T-cell (primary cell): ENCODE data around the gene CRYBB3. TPM values are rescaled to one million over a fixed set of nuclear protein-coding genes. Genes with fewer than 3 reads are reported as not detected.

Experiments
- ATAC-seq, 4 experiments: fragments of 200-7000 bp in 3 of 4; fragments of 150-1000 bp in 1 of 4; cut with Tn5 transposase; replicated peaks in 1 of 4; 1 replicate in 3 of 4; 2 replicates in 1 of 4; pipeline ENCODE4 v1.10.0; 2021; ENCODE audit warnings: moderate library complexity in 3 of 4, mild to moderate bottlenecking in 2 of 4, moderate number of reproducible peaks in 1 of 4
- CTCF ChIA-PET, 2 donors: fragments of 300-600 bp; sonication (Branson Sonifier 250); formaldehyde crosslinking; loops; one replicate each; lab custom pipeline; 2022; ENCODE audit warnings: antibody characterized with exemption in 2 of 2; lab: Charles Lee
- POLR2A ChIA-PET, 2 donors: fragments of 300-600 bp; sonication (Branson Sonifier 250); formaldehyde crosslinking; loops; one replicate each; lab custom pipeline; 2022; ENCODE audit warnings: antibody characterized with exemption in 2 of 2; lab: Charles Lee
- DNase-seq, 35 experiments: peaks; one replicate each; pipeline versions ENCODE4 v3.0.0 to v3.0.0-alpha.2; 2013 to 2023
- H3K27ac ChIP-seq: one replicate; pipeline ENCODE4 v1.5.1; 2013; ENCODE audit warnings: low read length
- H3K27me3 ChIP-seq, 2 experiments: replicated peaks in 1 of 2; 1 replicate in 1 of 2; 2 replicates in 1 of 2; pipeline versions ENCODE4 v1.6.1 to v1.7.0; 2013; ENCODE audit warnings: low read length in 1 of 2, mixed read lengths in 1 of 2; ENCODE audit not compliant: control insufficient read depth in 2 of 2, insufficient read depth in 2 of 2; ENCODE audit errors: extremely low read depth in 1 of 2
- H3K36me3 ChIP-seq, 2 donors: 1 replicate in 1 of 2; 2 replicates in 1 of 2; pipeline versions ENCODE4 v1.6.1 to v1.7.0; 2013; ENCODE audit warnings: low read length in 1 of 2; ENCODE audit not compliant: control insufficient read depth in 2 of 2, insufficient read depth in 1 of 2; ENCODE audit errors: extremely low read depth in 1 of 2
- H3K4me1 ChIP-seq, 2 experiments: 1 replicate in 1 of 2; 2 replicates in 1 of 2; pipeline versions ENCODE4 v1.6.1 to v1.7.0; 2013; ENCODE audit warnings: low read length in 2 of 2, mixed read lengths in 1 of 2; ENCODE audit not compliant: insufficient read depth in 2 of 2, control insufficient read depth in 1 of 2; ENCODE audit errors: extremely low read depth in 1 of 2
- H3K4me3 ChIP-seq, 2 donors: 1 replicate in 1 of 2; 2 replicates in 1 of 2; pipeline versions ENCODE4 v1.5.1 to v1.7.0; 2013; ENCODE audit warnings: mild to moderate bottlenecking in 2 of 2, low read length in 1 of 2, moderate library complexity in 1 of 2; ENCODE audit not compliant: control insufficient read depth in 1 of 2; ENCODE audit errors: extremely low read depth in 1 of 2
- H3K9me3 ChIP-seq: 2 replicates; pipeline ENCODE4 v1.7.0; 2013
- H3K27ac Mint-ChIP-seq, 2 donors: one replicate each; pipeline ENCODE4 v1.8.0; 2020 to 2021; ENCODE audit warnings: mild to moderate bottlenecking in 2 of 2, mixed read lengths in 2 of 2
- H3K27me3 Mint-ChIP-seq, 2 donors: one replicate each; pipeline ENCODE4 v1.8.0; 2021 to 2022; ENCODE audit warnings: mixed read lengths in 2 of 2
- H3K36me3 Mint-ChIP-seq: one replicate; pipeline ENCODE4 v1.8.0; 2021; ENCODE audit warnings: mixed read lengths
- H3K4me1 Mint-ChIP-seq, 3 donors: one replicate each; pipeline ENCODE4 v1.8.0; 2020 to 2022; ENCODE audit warnings: mixed read lengths in 3 of 3, mild to moderate bottlenecking in 1 of 3
- H3K4me3 Mint-ChIP-seq, 3 donors: one replicate each; pipeline ENCODE4 v1.8.0; 2020 to 2022; ENCODE audit warnings: mild to moderate bottlenecking in 3 of 3, mixed read lengths in 3 of 3, moderate library complexity in 3 of 3
- H3K9me3 Mint-ChIP-seq, 3 donors: one replicate each; pipeline ENCODE4 v1.8.0; 2020 to 2022; ENCODE audit warnings: mixed read lengths in 3 of 3
- WGBS: methylation state at CpG from one replicate; pipeline ENCODE4 v1.1.5; 2013; ENCODE audit warnings: missing lambda C conversion rate; ENCODE audit not compliant: insufficient coverage; 5-methylcytosine and 5-hydroxymethylcytosine counted together
- total RNA-seq, 35 experiments: library from RNA in 6 of 35; stranded (reverse) in 6 of 35; fragments of 120-200 nt in 1 of 35; gene quantifications; one replicate each; pipeline versions ENCODE4 v1.2.1 to v1.2.4 and lab custom pipeline; 2013 to 2026

CRYBB3 gene
- total RNA-seq (under 1 TPM in 1 of 5 donors, not detected in 4; 0.89 TPM), total RNA-seq (lab: John Stamatoyannopoulos, UW) (0 to 0.95 (median 0.07) reads per million in 29 experiments)
- not detected for total RNA-seq (2013)

DNA sequence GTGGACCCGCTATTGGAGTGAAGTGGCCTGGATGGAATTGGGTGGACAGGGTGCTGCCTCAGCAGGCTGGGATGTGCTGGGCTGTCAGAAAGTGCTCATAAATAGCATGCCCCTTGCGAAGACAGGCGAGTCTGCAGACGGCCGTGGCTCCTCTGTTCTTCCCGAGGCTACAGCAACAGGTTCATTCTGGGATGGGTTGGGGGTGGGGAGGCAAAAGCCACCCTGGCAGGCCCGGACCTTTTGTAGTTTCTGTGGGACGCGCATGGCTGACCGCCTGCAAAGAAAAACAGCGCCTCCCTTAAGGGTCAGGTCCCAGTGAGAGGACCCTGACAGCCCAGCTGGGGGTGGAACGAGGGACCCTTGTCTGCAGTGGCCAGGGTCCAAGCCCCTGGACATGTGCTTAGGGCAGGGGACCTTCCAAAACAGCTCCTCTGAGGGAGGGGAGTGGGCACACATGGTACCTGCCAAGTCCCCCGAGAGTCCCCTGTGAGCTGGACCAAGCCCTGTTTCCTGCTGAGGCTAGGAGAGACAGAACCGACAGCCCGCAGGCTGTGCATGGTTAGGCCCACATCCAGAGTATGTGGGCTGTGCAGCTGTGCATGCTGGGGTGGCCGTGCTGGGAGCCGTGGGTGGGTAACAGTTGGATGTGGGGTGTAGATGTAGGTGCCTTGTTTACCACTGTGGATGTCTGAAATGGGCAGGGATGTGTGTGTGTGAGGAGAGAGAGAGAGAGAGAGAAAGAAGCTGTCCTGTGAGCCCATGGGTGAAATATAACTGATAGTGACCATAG, at the start of gene CRYBB3:
Gene CRYBB3 (plus strand): TSS at position 128 of the 790 bp plus-strand sequence. CDS start 1,539 bp downstream, outside the sequence.
- Histone ChIP-seq H3K9me3 (no peaks in the 10 kb centered on the region), H3K4me3 (no peak within 1 kb of the TSS), H3K4me1 (no peaks in the 10 kb centered on the region), H3K36me3 (peaks cover 0 to 5% of the 10 kb centered on the region in 2 donors), H3K27ac (no peak within 1 kb of the TSS), H3K27me3 (no peaks in the 10 kb centered on the region)
- POLR2A ChIA-PET = no interaction called here
- CTCF ChIA-PET = no interaction called here
- H3K9me3 Mint-ChIP-seq = no peaks in the 10 kb centered on the region
- no peaks in the 10 kb centered on the region for H3K4me1 Mint-ChIP-seq
- H3K27me3 Mint-ChIP-seq = no peaks in the 10 kb centered on the region
- H3K27ac Mint-ChIP-seq = no peak within 1 kb of the TSS
- ATAC-seq (no peak), DNase-seq (no peak)
- H3K36me3 Mint-ChIP-seq = peaks cover 15% of the 10 kb centered on the region
- 81% methylated on average over 17 of the region's 17 CpGs for WGBS
- no peak within 1 kb of the TSS for H3K4me3 Mint-ChIP-seq

DNA sequence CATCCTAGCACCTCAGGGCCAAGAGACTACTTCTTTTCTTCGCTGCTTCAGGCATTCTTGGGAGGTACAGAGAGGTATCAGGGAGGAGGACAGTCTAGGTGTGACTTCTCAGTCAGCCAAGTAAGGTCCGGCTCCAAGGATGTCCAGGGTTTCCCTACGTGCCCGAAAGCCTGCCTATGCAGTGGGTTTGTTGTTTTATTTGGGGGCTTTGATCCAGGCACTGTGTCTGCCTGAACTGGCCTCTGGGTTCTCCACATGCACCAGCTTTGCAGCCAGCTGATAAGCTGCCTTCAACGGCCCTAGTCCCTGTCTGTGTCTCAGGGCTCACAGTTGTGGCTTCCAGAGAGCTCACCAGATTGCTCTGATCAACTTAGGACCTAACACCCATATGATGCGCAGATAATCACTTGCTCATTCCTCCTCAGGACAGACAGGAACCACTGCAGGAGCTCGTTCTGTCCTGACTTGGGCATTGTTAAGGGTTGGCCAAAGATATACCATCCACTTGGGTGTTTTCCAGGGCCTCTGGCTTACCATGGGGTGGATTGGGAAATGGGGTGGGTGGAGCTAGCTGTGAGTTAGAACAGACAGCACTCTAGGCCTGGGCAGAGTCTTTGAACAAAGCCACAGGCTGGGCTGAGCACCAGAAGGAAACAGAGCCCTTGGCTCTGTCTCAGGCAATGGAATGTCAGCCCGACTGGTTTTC, 45.5 kb upstream of the CRYBB3 start:
- no peak for ATAC-seq
- Mint-ChIP-seq H3K36me3 (no peaks in the 10 kb centered on the region), H3K27me3 (no peaks in the 10 kb centered on the region), H3K9me3 (no peaks in the 10 kb centered on the region), H3K4me3 (no peak overlapping the region), H3K4me1 (no peaks in the 10 kb centered on the region), H3K27ac (no peak overlapping the region)
- Histone ChIP-seq H3K4me3 (no peak overlapping the region), H3K27me3 (no peaks in the 10 kb centered on the region), H3K27ac (no peak overlapping the region), H3K9me3 (no peaks in the 10 kb centered on the region), H3K4me1 (no peaks in the 10 kb centered on the region), H3K36me3 (no peaks in the 10 kb centered on the region)
- ChIA-PET POLR2A (no interaction called here), CTCF (no interaction called here)
- DNase-seq = no peak
- 90% methylated on average over 5 of the region's 8 CpGs for WGBS

DNA sequence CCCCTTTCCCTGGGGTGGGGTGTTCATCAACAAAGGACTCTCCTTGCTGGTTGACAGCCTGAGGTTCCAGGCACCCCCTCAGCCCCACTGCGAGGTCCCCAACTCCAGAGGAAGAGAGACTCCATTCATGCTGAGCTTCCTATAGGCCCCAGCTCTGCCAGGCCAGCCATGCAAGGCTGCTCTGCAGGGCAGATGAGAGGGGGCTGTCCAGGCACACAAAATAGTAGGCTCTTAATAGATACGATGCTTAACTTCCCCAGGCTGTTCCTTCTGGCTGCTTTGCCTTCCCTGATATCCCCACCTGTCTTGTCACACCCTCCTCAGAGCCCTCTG, 45.0 kb upstream of the CRYBB3 start:
- Mint-ChIP-seq H3K27me3 (no peaks in the 10 kb centered on the region), H3K36me3 (no peaks in the 10 kb centered on the region), H3K9me3 (no peaks in the 10 kb centered on the region), H3K4me3 (no peak overlapping the region), H3K27ac (no peak overlapping the region), H3K4me1 (no peaks in the 10 kb centered on the region)
- POLR2A ChIA-PET = no interaction called here
- no peak for DNase-seq
- H3K36me3 ChIP-seq = no peaks in the 10 kb centered on the region
- WGBS = 88% methylated on average over 2 of the region's 2 CpGs
- CTCF ChIA-PET = no interaction called here
- no peak overlapping the region for H3K4me3 ChIP-seq
- no peak overlapping the region for H3K27ac ChIP-seq
- no peaks in the 10 kb centered on the region for H3K27me3 ChIP-seq
- H3K4me1 ChIP-seq = no peaks in the 10 kb centered on the region
- no peaks in the 10 kb centered on the region for H3K9me3 ChIP-seq
- ATAC-seq = no peak

DNA sequence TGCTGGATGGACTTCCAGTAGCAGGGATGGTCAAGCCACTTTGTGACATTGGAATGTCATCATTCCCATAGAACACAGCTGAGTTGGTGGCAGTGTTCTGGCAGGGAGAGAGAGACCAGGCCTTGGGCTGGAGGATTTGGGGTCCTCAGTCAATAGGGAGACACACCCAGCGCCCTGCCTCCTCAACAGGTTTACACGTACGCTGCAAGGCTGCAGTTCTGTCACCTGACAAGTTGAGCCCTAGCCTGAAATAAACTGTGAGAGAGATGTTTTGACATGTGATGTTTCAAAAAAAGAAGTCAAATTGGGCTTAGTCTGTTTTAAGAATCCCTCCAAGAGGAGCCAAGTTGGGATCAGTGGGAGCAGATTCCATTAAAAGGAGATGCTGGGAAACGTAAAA, 42.9 kb upstream of the CRYBB3 start:
- no peak overlapping the region for H3K27ac Mint-ChIP-seq
- no peak overlapping the region for H3K4me3 Mint-ChIP-seq
- H3K9me3 Mint-ChIP-seq = no peaks in the 10 kb centered on the region
- H3K27me3 Mint-ChIP-seq = no peaks in the 10 kb centered on the region
- Histone ChIP-seq H3K27ac (no peak overlapping the region), H3K36me3 (peaks cover 0 to 3% of the 10 kb centered on the region in 2 donors), H3K4me3 (no peak overlapping the region), H3K4me1 (no peaks in the 10 kb centered on the region), H3K9me3 (no peaks in the 10 kb centered on the region), H3K27me3 (no peaks in the 10 kb centered on the region)
- H3K36me3 Mint-ChIP-seq = no peaks in the 10 kb centered on the region
- no peak for ATAC-seq
- DNase-seq = no peak
- WGBS = 95% methylated on average over 3 of the region's 4 CpGs
- peaks cover 0 to 4% (median 0%) of the 10 kb centered on the region in 3 donors for H3K4me1 Mint-ChIP-seq
- CTCF ChIA-PET = no interaction called here
- POLR2A ChIA-PET = no interaction called here

DNA sequence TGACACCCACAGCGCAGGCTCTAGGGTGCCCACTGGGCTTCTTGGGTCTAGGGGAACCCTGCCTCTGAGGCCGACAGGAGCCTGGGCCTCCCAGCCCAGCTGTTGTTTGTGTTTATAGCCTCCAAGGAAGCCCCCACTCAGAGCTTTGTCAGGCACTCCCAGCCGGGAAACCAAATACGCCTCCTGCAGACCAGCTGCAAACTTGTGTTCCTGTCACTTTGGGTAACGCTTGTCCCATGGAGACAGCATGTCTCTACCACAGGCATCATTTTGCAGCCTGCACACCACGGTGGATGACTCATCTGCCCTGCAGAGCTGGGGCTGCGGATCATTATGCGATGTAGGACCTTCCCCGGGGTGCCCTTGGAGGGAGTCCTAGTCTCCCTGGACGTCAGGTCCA, 40.6 kb upstream of the CRYBB3 start:
- POLR2A ChIA-PET = no interaction called here
- H3K4me1 Mint-ChIP-seq = peaks cover 0 to 4% (median 0%) of the 10 kb centered on the region in 3 donors
- WGBS = 72% methylated on average over 9 of the region's 10 CpGs
- no peaks in the 10 kb centered on the region for H3K9me3 ChIP-seq
- H3K27me3 ChIP-seq = no peaks in the 10 kb centered on the region
- DNase-seq (no peak), ATAC-seq (no peak)
- H3K9me3 Mint-ChIP-seq = no peaks in the 10 kb centered on the region
- no peaks in the 10 kb centered on the region for H3K27me3 Mint-ChIP-seq
- H3K36me3 Mint-ChIP-seq = no peaks in the 10 kb centered on the region
- no peak overlapping the region for H3K27ac Mint-ChIP-seq
- H3K4me3 ChIP-seq = no peak overlapping the region
- H3K4me3 Mint-ChIP-seq = no peak overlapping the region
- peaks cover 0 to 3% of the 10 kb centered on the region in 2 donors for H3K36me3 ChIP-seq
- no peak overlapping the region for H3K27ac ChIP-seq
- no peaks in the 10 kb centered on the region for H3K4me1 ChIP-seq
- CTCF ChIA-PET = no interaction called here

DNA sequence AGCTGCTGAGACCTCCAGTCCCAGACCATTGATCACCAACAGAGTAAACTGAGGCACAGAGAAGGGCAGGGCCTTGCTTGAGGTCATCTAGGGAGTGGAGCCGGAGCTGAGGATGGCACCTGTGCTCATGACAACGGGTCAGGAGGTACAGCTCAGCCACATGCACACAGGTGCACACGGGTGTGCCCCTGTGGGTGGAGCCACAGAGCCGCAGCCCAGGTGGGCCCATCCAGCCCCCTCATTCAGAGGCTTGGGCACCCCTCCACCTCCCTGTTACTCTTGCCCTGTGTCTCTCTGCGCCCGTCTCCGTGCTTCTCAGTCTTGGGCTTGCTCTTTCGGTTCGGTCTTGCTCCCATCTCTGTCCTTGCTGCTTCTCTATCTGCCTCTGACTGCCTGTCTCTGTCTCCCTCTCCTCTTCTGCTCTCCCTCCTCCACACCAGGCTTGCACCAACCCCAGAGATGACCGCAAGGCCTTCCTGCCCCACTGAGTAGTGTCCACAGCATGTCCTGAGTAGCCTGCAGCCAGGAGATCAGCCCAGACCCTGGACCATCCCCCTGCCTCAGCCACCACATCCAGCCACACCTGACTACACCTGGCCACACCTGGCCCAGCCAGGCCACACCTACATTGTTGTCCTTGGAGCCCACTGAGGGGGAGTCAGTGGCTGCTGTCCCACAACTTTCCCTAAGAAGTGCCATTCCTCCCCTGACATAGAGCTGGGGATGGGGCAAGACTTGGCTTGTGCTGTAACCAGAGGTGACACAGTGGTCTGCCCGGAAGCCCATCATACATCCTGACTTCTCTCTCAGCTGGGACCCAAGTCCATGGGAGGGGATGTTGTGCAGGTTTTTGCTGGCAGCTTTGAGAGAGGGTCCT, 39.3 kb upstream of the CRYBB3 start:
- ChIA-PET CTCF (no interaction called here), POLR2A (no interaction called here)
- Mint-ChIP-seq H3K36me3 (no peaks in the 10 kb centered on the region), H3K9me3 (no peaks in the 10 kb centered on the region), H3K27me3 (no peaks in the 10 kb centered on the region), H3K4me3 (no peak overlapping the region), H3K4me1 (peaks cover 0 to 4% (median 0%) of the 10 kb centered on the region in 3 donors), H3K27ac (no peak overlapping the region)
- H3K9me3 ChIP-seq = no peaks in the 10 kb centered on the region
- 93% methylated on average over 10 of the region's 11 CpGs for WGBS
- no peaks in the 10 kb centered on the region for H3K4me1 ChIP-seq
- peaks cover 0 to 3% of the 10 kb centered on the region in 2 donors for H3K36me3 ChIP-seq
- DNase-seq (no peak), ATAC-seq (no peak)
- no peak overlapping the region for H3K4me3 ChIP-seq
- no peaks in the 10 kb centered on the region for H3K27me3 ChIP-seq
- no peak overlapping the region for H3K27ac ChIP-seq
